Measurements from ENCODE around the gene INTS13.
"Not testable (repeated sequence)": the region's sequence is repeated elsewhere in the genome, so short reads cannot be mapped to it uniquely, and the experiment has no call there.

INTS13 gene, protein sequence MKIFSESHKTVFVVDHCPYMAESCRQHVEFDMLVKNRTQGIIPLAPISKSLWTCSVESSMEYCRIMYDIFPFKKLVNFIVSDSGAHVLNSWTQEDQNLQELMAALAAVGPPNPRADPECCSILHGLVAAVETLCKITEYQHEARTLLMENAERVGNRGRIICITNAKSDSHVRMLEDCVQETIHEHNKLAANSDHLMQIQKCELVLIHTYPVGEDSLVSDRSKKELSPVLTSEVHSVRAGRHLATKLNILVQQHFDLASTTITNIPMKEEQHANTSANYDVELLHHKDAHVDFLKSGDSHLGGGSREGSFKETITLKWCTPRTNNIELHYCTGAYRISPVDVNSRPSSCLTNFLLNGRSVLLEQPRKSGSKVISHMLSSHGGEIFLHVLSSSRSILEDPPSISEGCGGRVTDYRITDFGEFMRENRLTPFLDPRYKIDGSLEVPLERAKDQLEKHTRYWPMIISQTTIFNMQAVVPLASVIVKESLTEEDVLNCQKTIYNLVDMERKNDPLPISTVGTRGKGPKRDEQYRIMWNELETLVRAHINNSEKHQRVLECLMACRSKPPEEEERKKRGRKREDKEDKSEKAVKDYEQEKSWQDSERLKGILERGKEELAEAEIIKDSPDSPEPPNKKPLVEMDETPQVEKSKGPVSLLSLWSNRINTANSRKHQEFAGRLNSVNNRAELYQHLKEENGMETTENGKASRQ

DNA sequence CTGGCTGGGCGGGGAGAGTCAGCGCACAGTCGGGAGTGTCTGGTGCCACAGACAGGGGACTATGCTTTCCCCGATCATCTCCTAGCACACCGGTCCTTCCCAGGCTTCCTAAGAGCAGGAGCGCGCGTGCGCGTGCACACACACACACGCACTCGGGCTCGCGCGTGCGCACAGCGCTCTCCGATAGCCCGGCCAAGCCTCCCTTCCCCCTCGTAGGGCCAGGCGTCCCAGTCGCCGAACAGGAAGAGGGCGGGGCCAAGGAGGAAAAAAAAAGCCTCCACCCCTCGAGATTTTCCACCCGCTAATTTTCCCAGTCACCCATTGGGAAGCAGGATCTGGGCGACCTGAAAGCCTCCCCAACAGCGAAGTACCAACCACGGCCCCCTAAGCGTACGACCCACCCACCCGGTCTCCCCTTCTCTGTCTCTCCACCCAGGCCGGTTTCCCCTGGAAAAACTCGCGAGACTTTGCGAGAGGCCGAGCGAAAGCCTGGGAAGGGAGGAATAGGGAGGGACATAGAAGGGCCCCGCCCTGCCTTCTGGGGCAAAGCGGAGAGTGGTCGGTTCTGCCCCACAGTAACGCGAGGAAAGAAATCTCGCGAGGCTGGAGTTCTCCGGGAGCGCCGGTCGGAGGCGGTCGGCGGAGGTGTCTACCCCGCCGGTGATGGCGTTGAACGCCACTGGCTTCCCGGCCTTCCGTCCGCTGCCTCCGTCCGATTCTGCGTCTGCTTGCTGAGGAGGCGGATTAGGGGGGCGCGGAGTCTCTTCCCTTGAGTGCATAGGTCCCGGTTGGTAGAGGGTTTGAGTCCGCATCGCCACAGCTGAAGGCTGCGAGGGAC lies at the start of gene INTS13, which contains the start of gene FGFR1OP2:
INTS13 (minus strand) TSS at position 119 of the 838 bp plus-strand sequence. CDS start 1,178 bp downstream, outside the sequence.
FGFR1OP2 (plus strand) TSS at position 608 of the 838 bp plus-strand sequence. CDS start 15,689 bp downstream, outside the sequence.
- peak; percentile 93 to 96 (median 95) for DNase-seq (ENCODE audit: low read depth in 3 of 3)

DNA sequence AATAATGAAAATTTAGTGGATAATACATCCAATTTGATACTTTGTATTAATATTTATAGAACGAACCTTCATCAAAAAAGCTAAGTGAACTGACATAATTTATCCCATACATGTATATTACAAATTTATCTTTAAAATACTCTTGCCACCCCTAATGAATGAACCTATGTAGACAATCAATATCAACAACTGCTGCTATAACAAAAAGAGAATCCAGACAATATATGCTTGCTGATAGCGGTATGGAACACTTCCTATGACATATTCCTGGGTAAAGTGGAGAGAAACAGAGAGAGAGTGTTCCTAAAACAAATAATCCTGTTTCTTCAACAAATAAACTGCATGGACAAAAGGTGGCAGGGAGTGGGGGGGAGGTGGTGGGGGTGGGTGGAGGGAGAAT lies 45.1 kb upstream of the INTS13 start:
- DNase-seq (ENCODE audit: low read depth in 3 of 3): no peak

DNA sequence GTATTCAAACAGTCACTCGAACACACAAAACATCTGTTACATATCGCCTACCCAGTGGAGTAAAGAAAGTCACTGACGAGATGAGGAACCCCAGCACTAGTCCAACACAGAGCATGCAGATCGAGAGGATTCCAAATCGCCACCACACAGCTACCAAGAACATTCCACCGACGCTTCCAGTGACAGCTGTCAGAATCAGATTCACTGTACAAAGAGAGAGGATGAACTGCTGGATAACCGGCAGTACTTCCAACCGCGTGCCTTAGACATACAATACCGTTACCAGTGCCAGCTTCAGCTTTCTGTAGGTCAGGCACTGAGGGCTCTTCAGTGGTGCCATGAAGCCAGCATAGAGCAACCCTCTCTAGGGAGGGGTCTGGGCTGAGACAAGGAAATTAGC lies 42.0 kb upstream of the INTS13 start:
- DNase-seq (ENCODE audit: low read depth in 3 of 3): no peak

DNA sequence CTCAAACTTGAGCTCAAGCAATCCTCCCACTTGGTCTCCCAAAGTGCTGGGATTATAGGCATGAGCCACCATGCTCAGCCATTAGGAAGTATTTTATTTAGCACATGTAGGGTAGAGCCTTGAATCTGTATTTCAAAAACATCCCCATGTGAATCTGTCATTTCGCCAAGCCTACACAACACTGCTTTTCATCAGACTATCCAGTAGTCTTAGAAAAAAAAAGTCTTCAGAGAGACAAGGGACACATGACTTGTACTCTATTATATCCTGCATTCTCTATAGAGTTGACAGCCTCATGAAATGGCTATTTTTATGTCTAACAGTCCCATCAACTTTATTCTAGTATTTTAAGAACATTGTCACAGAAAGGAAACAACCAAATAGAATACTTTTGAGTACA lies 41.0 kb upstream of the INTS13 start:
- DNase-seq (ENCODE audit: low read depth in 3 of 3): no peak

DNA sequence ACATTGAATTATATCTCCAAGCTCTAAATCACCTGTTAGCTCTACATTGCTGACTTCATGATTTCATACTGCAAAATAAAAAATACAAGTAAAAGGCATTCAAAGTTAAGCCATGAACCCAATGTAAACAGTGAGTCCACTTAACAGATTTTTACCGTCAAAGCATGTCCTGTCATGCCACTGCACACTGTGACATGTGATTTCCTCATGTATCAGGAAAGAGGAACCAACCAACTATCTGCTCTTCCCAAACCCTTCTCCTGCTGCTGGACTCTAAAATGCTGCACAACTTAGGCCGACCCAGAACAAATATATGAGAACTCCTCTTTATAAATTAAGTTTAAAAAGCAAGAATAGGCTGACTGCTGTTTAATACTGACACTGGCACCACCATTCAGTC lies 38.9 kb upstream of the INTS13 start:
- no peak for DNase-seq (ENCODE audit: low read depth in 3 of 3)

DNA sequence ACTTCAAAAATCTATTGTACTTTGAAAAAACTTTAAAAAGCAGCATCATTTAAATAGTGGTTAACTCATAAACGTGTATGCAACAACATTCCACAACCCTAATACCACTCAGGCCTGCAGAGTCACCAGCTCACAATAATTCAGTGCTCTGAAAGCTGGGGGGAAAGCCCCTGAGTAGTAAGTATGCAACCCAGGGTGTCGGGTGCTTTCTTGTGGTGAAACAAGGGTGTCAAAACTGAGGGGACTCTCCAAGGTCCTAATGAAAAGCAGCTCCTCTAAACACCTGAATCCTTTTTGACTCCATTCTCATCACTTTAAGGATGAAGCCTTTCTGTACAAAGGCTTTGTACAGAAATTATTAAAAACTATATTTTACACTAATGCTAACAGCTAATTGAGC lies 34.2 kb upstream of the INTS13 start:
- peak; percentile 10 to 30 (median 12) for DNase-seq (ENCODE audit: low read depth in 3 of 3)

DNA sequence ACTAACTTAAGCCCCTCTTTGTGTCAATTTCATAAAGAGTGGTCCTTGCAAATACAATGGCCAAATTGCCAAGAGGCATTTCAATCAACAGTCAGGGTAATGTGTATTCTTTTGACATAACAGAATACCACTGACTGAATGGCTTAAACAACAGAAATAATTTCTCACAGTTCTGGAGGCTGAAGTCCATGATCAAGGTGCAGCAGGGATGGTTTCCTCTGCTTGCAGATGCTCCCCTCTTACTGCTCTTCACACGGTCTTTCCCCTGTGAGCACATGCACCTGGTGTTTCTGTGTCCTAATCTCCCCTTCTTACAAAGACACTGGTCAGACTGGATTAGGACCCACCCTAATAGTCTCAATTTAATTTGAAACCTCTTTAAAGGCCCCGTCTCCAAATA lies 32.4 kb upstream of the INTS13 start:
- no peak for DNase-seq (ENCODE audit: low read depth in 3 of 3)

DNA sequence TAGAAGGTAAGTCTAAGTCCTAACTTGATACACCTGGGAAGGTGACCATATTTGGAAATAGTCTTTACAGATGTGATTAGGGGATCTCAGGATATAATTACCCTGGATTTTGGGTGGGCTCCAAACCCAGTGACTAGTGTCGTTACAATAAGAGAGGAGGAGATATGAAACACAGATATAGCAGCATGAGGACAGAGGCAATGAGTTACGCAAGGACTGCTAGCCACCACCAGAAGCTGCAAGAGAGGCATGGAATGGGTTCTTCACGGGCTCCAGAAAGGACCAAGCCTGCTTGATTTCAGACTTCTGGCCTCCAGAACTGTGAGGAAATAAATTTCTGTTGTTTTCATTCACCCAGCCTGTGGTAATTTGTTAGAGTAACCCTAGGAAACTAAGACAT lies 29.1 kb upstream of the INTS13 start:
- DNase-seq (ENCODE audit: low read depth in 3 of 3): no peak

DNA sequence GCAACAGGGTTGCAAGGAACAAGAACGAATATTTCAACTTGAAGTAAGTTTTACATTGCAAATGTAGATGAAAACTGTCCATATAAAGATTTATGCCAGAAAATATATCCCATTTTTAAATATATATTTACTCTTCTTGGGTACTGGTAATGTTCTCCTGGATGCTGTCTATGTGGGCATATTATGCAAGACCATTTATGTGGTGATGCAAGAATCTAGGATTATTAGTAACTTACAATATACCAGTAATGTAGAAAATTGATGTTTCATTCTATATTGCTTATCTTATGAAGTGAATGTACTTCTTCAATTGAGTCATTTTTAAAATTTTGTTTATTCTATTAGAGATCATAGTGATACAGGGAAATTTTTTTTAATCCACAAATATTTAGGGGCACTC lies 25.6 kb upstream of the INTS13 start:
- DNase-seq (ENCODE audit: low read depth in 3 of 3): no peak

DNA sequence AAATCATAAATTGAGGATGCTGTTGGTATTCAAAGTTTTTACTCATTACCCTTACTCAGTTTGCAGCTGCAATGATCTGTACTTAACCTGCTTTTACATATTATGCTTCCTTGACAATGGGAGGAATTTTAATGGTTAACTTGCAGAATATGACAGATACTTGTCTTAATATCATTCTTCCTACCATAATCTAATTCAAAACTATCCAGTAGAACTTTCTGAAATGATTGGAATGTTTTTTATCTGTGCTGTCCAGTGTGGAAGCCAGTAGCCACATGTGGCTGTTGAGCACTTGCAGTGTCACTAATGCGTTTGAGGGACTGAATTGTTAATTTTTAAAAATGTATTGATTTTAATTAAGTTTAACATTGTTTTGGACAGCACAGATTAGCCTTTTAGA lies 24.0 kb upstream of the INTS13 start:
- no peak for DNase-seq (ENCODE audit: low read depth in 3 of 3)

DNA sequence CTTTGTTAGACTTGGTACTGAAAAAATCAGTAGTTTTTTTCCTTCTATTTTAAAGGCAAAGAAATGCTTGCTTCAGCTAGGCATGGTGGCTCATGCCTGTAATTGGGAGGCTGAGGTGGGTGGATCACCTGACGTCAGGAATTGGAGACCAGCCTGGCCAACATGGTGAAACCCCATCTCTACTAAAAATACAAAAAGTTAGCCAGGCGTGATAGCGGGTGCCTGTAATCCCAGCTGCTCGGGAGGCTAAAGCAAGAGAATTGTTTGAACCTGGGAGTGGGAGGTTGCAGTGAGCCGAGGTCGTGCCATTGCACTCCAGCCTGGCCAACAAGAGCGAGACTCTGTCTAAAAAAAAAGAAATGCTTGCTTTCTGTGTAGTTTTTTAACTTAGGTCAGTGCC lies 23.6 kb upstream of the INTS13 start:
- not testable (repeated sequence) for DNase-seq (ENCODE audit: low read depth in 3 of 3)

DNA sequence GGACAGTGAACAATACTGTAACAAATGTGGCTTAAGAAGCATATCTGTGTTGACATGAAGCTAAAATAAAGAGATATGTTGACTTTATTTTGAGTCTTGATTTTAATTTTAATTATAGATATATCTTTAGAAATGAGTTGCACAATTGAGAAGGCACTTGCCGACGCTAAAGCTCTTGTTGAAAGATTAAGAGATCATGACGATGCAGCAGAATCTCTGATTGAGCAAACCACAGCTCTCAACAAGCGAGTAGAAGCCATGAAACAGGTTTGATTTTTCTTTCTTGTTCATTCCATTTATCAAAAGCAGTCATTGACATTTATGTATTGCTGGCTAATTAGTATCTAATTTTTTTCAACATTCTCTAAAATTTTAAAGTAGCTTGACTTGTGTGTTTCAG lies 16.2 kb upstream of the INTS13 start:
- no peak for DNase-seq (ENCODE audit: low read depth in 3 of 3)

DNA sequence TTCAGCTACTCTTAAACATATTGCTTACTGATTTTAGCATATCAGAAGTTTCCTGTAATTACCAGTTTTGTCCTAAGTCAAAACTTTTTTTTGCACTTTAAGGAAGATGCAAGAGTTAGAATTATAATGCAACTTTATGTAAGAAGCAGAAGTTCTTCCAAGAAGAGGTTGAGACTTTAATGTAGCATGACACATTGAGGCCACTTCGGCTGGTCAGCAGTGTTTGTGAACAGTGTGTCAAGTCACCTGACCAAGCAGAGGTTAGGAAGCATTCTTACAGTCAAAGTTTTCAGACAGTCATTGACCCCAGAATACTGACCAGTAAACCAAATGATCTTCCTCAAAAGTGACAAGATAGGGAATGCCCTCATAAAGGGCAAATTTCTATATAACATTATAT lies 15.7 kb upstream of the INTS13 start:
- no peak for DNase-seq (ENCODE audit: low read depth in 3 of 3)

DNA sequence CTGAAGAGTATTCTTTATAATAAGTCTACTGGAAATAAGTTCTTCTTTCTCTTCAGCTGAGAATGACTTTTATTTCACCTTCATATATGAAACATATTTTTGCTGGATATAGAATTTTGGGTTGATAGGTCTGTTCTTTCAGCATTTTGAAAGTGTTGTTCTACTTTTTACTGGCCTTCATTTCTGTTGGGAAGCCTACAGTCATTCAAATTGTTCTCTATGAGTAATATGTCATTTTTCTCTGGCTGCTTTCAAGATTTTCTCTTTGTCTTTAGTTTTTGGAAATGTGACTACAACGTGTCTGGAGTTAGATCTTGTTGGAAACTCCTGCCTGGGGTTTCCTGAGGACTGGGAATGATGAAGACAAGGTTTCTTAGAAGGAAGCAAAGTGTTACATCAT lies 10.5 kb upstream of the INTS13 start:
- no peak for DNase-seq (ENCODE audit: low read depth in 3 of 3)

DNA sequence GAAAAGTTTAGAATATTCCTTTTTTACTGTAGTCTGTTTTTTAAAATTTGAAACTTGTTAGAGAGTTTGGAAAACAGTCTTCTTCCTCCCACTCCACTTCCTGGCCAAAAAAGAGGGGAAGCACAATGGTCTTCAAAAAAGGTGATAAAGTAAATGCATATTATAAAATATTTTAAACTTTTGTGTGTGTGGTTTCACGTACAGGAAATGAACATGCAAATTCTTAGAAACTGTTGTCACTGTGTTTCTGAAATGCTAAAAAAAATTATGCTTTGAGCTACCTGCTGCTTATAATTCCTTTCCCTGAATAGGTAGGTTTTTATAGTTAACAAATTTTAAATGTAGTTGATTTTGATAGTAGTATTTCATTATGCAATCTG lies 3.4 kb upstream of the INTS13 start:
- DNase-seq (ENCODE audit: low read depth in 3 of 3): no peak

DNA sequence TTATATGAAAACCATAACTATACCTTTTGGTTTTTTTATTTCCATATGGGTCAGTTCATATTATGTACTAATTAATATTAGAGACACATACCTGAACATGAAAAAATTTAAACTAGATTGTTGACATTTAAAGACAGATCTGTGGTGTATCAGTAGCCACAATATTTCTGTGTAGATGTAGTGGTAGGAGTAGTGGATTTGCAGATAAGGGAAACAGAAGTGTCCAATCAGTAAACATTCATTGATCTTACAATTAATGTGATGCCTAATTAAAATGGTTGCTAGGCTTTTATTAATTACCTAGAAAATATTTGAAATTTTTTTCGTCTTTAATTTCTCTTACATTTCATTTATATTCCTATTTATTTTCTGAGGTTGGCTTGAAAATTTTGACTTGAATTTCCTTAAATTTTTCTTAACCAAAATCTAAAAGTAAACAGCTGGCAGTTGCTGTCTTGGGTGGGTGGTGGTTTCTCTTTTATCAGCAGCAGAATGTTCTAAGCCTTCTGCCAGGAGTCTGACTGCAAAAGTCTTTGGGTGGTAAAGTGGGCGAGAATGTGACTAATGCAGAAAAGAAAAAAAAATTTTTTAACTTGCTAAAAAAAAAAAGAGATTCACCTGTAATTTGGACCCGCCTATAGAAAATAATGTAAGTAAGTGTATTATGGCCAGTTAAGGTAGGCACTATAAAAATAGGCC lies 2.9 kb upstream of the INTS13 start:
- no peak for DNase-seq (ENCODE audit: low read depth in 3 of 3)

DNA sequence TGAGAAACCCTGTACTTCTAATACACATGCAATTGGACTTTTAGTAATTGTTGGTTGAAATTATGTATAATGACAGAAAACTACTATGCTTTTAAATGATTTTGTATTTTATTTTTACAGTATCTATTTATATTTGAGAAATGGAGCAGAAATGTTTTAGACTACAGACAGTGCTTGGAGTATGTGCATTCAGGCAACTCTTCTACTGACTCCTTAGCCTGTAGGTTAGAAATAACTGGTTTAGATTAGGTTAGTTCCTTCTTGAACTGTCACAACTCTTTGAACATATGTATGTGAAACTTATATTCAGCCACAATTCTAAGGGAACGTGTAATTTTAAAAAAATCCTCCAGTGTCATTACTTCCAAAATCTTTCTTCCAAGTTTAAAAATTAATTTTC lies 2.2 kb upstream of the INTS13 start:
- DNase-seq (ENCODE audit: low read depth in 3 of 3): no peak

DNA sequence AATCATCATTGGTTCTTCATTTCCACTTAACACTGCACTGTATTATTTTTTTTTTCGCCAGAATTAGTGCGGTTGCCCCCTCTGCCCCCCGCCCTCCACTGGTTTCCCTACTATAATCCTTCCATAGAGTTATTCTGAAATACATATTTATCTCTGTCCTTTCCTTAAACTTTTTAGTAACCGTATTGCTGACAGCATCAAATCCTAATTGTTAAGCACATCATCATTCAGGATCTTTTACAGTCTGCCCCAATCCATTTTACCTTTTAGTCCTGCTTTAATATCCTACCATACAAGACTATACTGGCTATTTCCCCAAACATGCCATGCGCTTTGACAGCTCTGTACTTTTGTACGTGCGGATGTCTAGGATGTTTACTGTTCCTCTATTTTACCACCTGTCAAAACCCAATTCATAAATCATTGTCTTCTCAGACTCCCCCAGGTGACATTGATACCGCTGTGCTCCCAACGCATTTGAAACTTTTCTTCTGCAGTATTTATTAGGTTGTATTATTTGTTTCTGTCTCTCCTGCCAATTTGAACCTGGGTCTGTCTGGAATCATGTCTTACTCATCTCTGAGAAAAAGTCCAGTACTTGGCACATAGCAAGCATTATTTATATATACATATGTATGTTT lies 1.5 kb upstream of the INTS13 start:
- DNase-seq (ENCODE audit: low read depth in 3 of 3): no peak

DNA sequence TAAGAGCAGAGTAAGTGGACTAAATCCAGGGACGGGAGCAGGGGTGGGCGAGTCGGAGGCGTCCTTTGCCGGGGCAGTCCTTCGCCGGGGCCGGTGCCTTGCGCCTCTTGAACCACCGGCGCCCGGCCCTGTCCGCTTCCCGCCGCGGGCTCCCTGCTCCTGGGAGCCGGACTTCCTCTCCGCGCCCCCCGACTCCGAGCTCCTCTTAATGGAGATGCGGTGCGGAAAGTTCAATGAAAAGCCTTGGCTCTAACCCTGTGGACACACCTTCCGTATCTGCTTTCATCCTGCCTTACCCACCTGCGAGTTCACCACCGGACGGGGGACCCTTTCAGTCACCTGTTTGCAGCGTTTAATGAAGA lies 901 bp upstream of the INTS13 start:
- peak in 1 of 3 experiments; percentile 14 for DNase-seq (ENCODE audit: low read depth in 3 of 3)

DNA sequence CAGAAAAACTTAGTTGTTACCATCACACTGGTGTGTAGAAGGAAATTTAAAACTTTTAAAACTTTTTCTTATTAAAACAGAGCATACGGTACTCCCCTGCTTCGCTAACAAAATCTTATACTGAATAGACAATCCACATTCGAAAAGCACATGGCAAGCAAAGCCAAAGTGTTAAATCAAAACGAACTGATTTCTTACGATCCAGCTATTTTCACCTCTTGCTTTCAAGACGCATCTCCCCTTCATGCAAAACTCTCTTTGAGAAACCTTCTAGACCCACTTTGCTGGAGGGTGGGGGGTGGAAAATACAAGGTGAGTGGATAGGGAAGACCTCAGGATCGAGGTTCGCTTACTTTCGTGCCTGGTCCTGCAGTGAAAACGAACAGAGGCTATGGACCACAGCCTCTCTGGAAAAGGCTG lies 328 bp downstream of the INTS13 start:
- DNase-seq (ENCODE audit: low read depth in 3 of 3): no peak
